H1 (cell line): ENCODE data around the gene RAB3D. TPM values are rescaled to one million over a fixed set of nuclear protein-coding genes. Genes with fewer than 3 reads are reported as not detected.

Source experiments
- CTCF ChIA-PET: fragments of 300-600 bp; sonication (Branson Sonifier 250); formaldehyde crosslinking; loops from one replicate; lab custom pipeline; 2021; ENCODE audit not compliant: partially characterized antibody; lab: Charles Lee
- POLR2A ChIA-PET: fragments of 300-600 bp; sonication (Branson Sonifier 250); formaldehyde crosslinking; loops from one replicate; lab custom pipeline; 2021; ENCODE audit warnings: inconsistent platforms; ENCODE audit not compliant: partially characterized antibody; lab: Charles Lee
- DNase-seq, 2 experiments: peaks; one replicate each; pipeline versions ENCODE4 v3.0.0 to v3.0.0-alpha.2; 2010 to 2022; ENCODE audit warnings: low spot score in 2 of 2, low read depth in 1 of 2, mixed read lengths in 1 of 2
- FAIRE-seq: peaks from 2 replicates; lab custom pipeline; 2011; peaks lifted over from hg19 to GRCh38; lab: Jason Lieb, UNC
- H2AFZ ChIP-seq: 2 replicates; pipeline ENCODE4 v1.8.1; 2012; ENCODE audit warnings: low read length, inconsistent platforms
- H2AK5ac ChIP-seq: 2 replicates; pipeline ENCODE4 v1.6.1; 2013; ENCODE audit warnings: low read depth, low read length
- H2BK120ac ChIP-seq: replicated peaks from 2 replicates; pipeline ENCODE3; 2013; ENCODE audit warnings: low read depth, low read length, inconsistent platforms
- H2BK12ac ChIP-seq: 2 replicates; pipeline ENCODE4 v1.6.1; 2013; ENCODE audit warnings: low read depth, low read length
- H2BK15ac ChIP-seq: 2 replicates; pipeline ENCODE4 v1.6.1; 2013; ENCODE audit warnings: low read length
- H2BK20ac ChIP-seq: 2 replicates; pipeline ENCODE4 v1.6.1; 2013; ENCODE audit warnings: low read length
- H2BK5ac ChIP-seq: 2 replicates; pipeline ENCODE4 v1.6.1; 2013; ENCODE audit warnings: low read depth, low read length
- H3K14ac ChIP-seq: 2 replicates; pipeline ENCODE4 v1.6.1; 2013; ENCODE audit warnings: inconsistent platforms; ENCODE audit not compliant: insufficient read length
- H3K18ac ChIP-seq: 2 replicates; pipeline ENCODE4 v1.6.1; 2013; ENCODE audit warnings: low read length; ENCODE audit errors: extremely low read depth
- H3K23ac ChIP-seq: 2 replicates; pipeline ENCODE4 v1.6.1; 2013; ENCODE audit warnings: inconsistent platforms; ENCODE audit not compliant: insufficient read length
- H3K23me2 ChIP-seq: 2 replicates; pipeline ENCODE4 v1.6.1; 2013; ENCODE audit warnings: low read depth, low read length
- H3K27ac ChIP-seq: 2 replicates; pipeline ENCODE4 v1.6.1; 2011; ENCODE audit warnings: low read depth, low read length, inconsistent platforms
- H3K27me3 ChIP-seq, 4 experiments: replicated peaks in 1 of 4; 1 replicate in 1 of 4; 2 replicates in 3 of 4; pipeline versions ENCODE4 v1.6.1 to v1.8.1; 2011 to 2013; ENCODE audit warnings: low read length in 3 of 4, mild to moderate bottlenecking in 3 of 4, inconsistent platforms in 2 of 4, mixed read lengths in 2 of 4, moderate library complexity in 1 of 4; ENCODE audit not compliant: control insufficient read depth in 3 of 4, insufficient read depth in 3 of 4; ENCODE audit errors: extremely low read depth in 1 of 4
- H3K36me3 ChIP-seq, 4 experiments: 2 replicates each; pipeline versions ENCODE4 v1.6.1 to v1.8.1; 2011 to 2013; ENCODE audit warnings: mild to moderate bottlenecking in 4 of 4, low read length in 3 of 4, moderate library complexity in 2 of 4, control low read depth in 1 of 4, inconsistent platforms in 1 of 4; ENCODE audit not compliant: insufficient read depth in 4 of 4, control insufficient read depth in 2 of 4
- H3K4ac ChIP-seq: replicated peaks from 2 replicates; pipeline ENCODE3; 2013; ENCODE audit warnings: low read length, low read depth, mixed read lengths, inconsistent platforms; ENCODE audit not compliant: insufficient read length
- H3K4me1 ChIP-seq, 4 experiments: replicated peaks in 1 of 4; 1 replicate in 1 of 4; 2 replicates in 3 of 4; pipeline versions ENCODE4 v1.6.1 to v1.8.1; 2011 to 2013; ENCODE audit warnings: low read length in 3 of 4, inconsistent platforms in 2 of 4, mixed read lengths in 1 of 4; ENCODE audit not compliant: insufficient read depth in 4 of 4, control insufficient read depth in 3 of 4
- H3K4me2 ChIP-seq, 2 experiments: 2 replicates each; pipeline versions ENCODE4 v1.6.1 to v1.8.1; 2011 to 2013; ENCODE audit warnings: low read depth in 2 of 2, low read length in 2 of 2, control low read depth in 1 of 2, inconsistent platforms in 1 of 2, mild to moderate bottlenecking in 1 of 2; ENCODE audit not compliant: insufficient read depth in 1 of 2
- H3K4me3 ChIP-seq, 4 experiments: fragments of 200-600, 300-600 bp in 1 of 4; sonication (generic), shearing (Covaris generic), sonication (Bioruptor Twin) in 1 of 4; 2 replicates each; pipeline versions ENCODE4 v1.5.1 to v1.8.1; 2011 to 2016; ENCODE audit warnings: low read length in 4 of 4, low read depth in 3 of 4, control low read depth in 2 of 4, inconsistent platforms in 2 of 4, mild to moderate bottlenecking in 2 of 4, mixed read lengths in 1 of 4, moderate library complexity in 1 of 4; ENCODE audit not compliant: insufficient read depth in 2 of 4; ENCODE audit errors: extremely low read depth in 1 of 4
- H3K56ac ChIP-seq: replicated peaks from 2 replicates; pipeline ENCODE3; 2013; ENCODE audit warnings: low read depth, mild to moderate bottlenecking, mixed read lengths, low read length, inconsistent platforms; ENCODE audit not compliant: insufficient read length
- H3K79me1 ChIP-seq: 2 replicates; pipeline ENCODE4 v1.6.1; 2013; ENCODE audit warnings: low read depth, low read length, control low read depth
- H3K79me2 ChIP-seq, 2 experiments: 2 replicates each; pipeline versions ENCODE4 v1.6.1 to v1.8.1; 2012 to 2013; ENCODE audit warnings: low read length in 2 of 2, mild to moderate bottlenecking in 2 of 2, inconsistent platforms in 1 of 2; ENCODE audit not compliant: insufficient read depth in 2 of 2, control insufficient read depth in 1 of 2
- H3K9ac ChIP-seq, 4 experiments: replicated peaks in 1 of 4; 1 replicate in 1 of 4; 2 replicates in 3 of 4; pipeline versions ENCODE4 v1.6.1 to v1.8.1; 2011 to 2013; ENCODE audit warnings: low read depth in 3 of 4, low read length in 3 of 4, control low read depth in 2 of 4, mild to moderate bottlenecking in 2 of 4, moderate library complexity in 2 of 4, inconsistent platforms in 1 of 4; ENCODE audit errors: extremely low read depth in 1 of 4
- H3K9me3 ChIP-seq, 2 experiments: 2 replicates each; pipeline versions ENCODE4 v1.6.1 to v1.8.1; 2012 to 2013; ENCODE audit warnings: mild to moderate bottlenecking in 2 of 2, moderate library complexity in 2 of 2, control low read depth in 1 of 2, inconsistent platforms in 1 of 2, low read depth in 1 of 2, low read length in 1 of 2, mixed read lengths in 1 of 2; ENCODE audit not compliant: insufficient read depth in 2 of 2
- H4K20me1 ChIP-seq, 2 experiments: replicated peaks in 1 of 2; 2 replicates each; pipeline versions ENCODE3 to v1.8.1; 2011 to 2013; ENCODE audit warnings: inconsistent platforms in 2 of 2, low read length in 2 of 2, mild to moderate bottlenecking in 1 of 2; ENCODE audit not compliant: insufficient read depth in 2 of 2, control insufficient read depth in 1 of 2
- H4K5ac ChIP-seq: 2 replicates; pipeline ENCODE4 v1.6.1; 2013; ENCODE audit warnings: low read length, low read depth, mixed read lengths, inconsistent platforms; ENCODE audit not compliant: insufficient read length
- H4K8ac ChIP-seq: 2 replicates; pipeline ENCODE4 v1.8.0; 2013; ENCODE audit warnings: mild to moderate bottlenecking, moderate library complexity, low read length, inconsistent platforms; ENCODE audit not compliant: insufficient read depth; ENCODE audit errors: extremely low read depth
- H4K91ac ChIP-seq: replicated peaks from 2 replicates; pipeline ENCODE3; 2013; ENCODE audit warnings: low read length, mixed read lengths, inconsistent platforms; ENCODE audit not compliant: insufficient read length
- BCL11A ChIP-seq, 2 experiments: IDR thresholded peaks; one replicate each; pipeline ENCODE4 v1.6.1; 2011; ENCODE audit warnings: low read depth in 2 of 2, low read length in 2 of 2, mild to moderate bottlenecking in 2 of 2
- CBX5 ChIP-seq: fragments of 300-800, 300-1000 bp; sonication (generic); IDR thresholded peaks from 2 replicates; pipeline ENCODE4 v1.7.1; 2016; ENCODE audit warnings: antibody characterized with exemption, low read length, low read depth
- CHD1 ChIP-seq: IDR thresholded peaks from 2 replicates; pipeline ENCODE4 v1.6.1; 2012; ENCODE audit warnings: low read depth, low read length, improper control_type of control experiment
- SP4 ChIP-seq: IDR thresholded peaks from 2 replicates; pipeline ENCODE4 v1.6.1; 2012; ENCODE audit warnings: low read length, inconsistent platforms
- TAF1 ChIP-seq: IDR thresholded peaks from 2 replicates; pipeline ENCODE4 v1.6.1; 2011; ENCODE audit warnings: mild to moderate bottlenecking, low read depth, low read length
- YY1 ChIP-seq: IDR thresholded peaks from 2 replicates; pipeline ENCODE4 v1.6.1; 2011; ENCODE audit warnings: low read depth, mild to moderate bottlenecking, low read length
- WGBS, 2 experiments: shearing (Covaris generic) in 1 of 2; methylation state at CpG; one replicate each; pipeline versions ENCODE4 v1.1.6 to v1.1.7; 2013 to 2015; ENCODE audit warnings: low lambda C conversion rate in 2 of 2, mixed read lengths in 2 of 2, inconsistent platforms in 1 of 2, low coverage in 1 of 2, missing lambda C conversion rate in 1 of 2; ENCODE audit not compliant: insufficient replicate concordance in 2 of 2, insufficient coverage in 1 of 2, insufficient read length in 1 of 2; ENCODE audit errors: extremely low coverage in 1 of 2, missing lambda C conversion rate in 1 of 2; 5-methylcytosine and 5-hydroxymethylcytosine counted together
- polyA plus RNA-seq, 7 experiments: library from polyadenylated mRNA; depleted of rRNA in 3 of 7; stranded (reverse) in 5 of 7; unstranded in 2 of 7; fragments of >200 nt in 5 of 7; fragments of 200-250 nt in 2 of 7; gene quantifications; 1 replicate in 5 of 7; 2 replicates in 1 of 7; 4 replicates in 1 of 7; pipeline versions ENCODE4 v1.2.1 to v1.2.3, GENCODE V29; 2011 to 2013; ENCODE audit warnings: missing spikeins in 2 of 7, mixed read lengths in 2 of 7
- total RNA-seq: library from RNA; stranded (reverse); fragmentation: NEBNext Ultra II Directional; extraction: Animal tissue kit (Norgen Biotek cat#: 25700); gene quantifications from 2 replicates; pipeline ENCODE4 v1.2.1, GENCODE V29; 2021
- TF ChIP-seq, protein P1 (sequence below): IDR thresholded peaks from 2 replicates; pipeline ENCODE4 v1.6.1; 2012; ENCODE audit warnings: inconsistent platforms

RAB3D gene
- total and polyA plus RNA-seq, 2 of the 8 experiments (the other 6 are each of a cell fraction or from before 2014, with no cell fraction given) = 17.8 to 23.8 TPM

DNA sequence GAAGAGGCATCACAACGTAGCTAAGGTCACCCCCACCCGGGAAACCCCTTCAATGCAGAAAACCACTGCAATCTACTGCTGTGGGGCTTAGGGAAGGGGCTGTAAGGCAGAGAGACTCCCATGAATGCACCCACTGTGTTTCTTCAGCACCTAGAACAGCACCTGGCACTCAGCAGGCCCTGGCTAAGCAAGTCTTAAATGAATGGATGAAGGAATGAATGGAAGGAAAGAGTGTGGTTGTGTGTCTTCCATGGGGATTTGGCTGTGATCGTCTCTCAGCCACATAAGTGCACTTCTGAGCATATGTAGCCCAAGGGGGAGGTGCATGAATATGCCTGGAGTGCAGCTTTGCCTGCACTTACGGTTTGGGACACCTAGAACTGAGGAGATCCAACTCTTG is 9.7 kb upstream of the RAB3D start:
- no peak overlapping the region for H2BK12ac ChIP-seq
- TF ChIP-seq SP4 = no peak
- no peak for TF ChIP-seq YY1
- no peak for TF ChIP-seq CHD1
- TF ChIP-seq TAF1 = no peak
- no peak for TF ChIP-seq BCL11A (IDR thresholded peaks at IDR 0.05; ENCODE audit: low read depth in 2 of 2, low read length in 2 of 2)
- TF ChIP-seq, protein P1, sequence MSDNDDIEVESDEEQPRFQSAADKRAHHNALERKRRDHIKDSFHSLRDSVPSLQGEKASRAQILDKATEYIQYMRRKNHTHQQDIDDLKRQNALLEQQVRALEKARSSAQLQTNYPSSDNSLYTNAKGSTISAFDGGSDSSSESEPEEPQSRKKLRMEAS = no peak
- TF ChIP-seq CBX5 = no peak
- no peak overlapping the region for H3K4me3 ChIP-seq
- no peak overlapping the region for H4K8ac ChIP-seq
- CTCF ChIA-PET = interaction anchor here (0.6 to 1.5 kb wide), 3 partner anchors 12 to 133 kb away, joined by 3 to 4 read pairs (median 3); no protein-coding TSS in a partner anchor
- DNase-seq = no peak
- H3K9ac ChIP-seq = no peak overlapping the region
- POLR2A ChIA-PET = interaction anchor here (1.0 kb wide), 1 partner anchor 33 kb away, joined by 3 read pairs; no protein-coding TSS in a partner anchor
- H3K23ac ChIP-seq = no peak overlapping the region
- no peaks in the 10 kb centered on the region for H3K36me3 ChIP-seq
- H3K27ac ChIP-seq = no peak overlapping the region
- no peak overlapping the region for H3K56ac ChIP-seq
- no peak overlapping the region for H3K4me2 ChIP-seq
- peaks cover 14% of the 10 kb centered on the region for H3K23me2 ChIP-seq
- no peak overlapping the region for H2BK5ac ChIP-seq
- H4K91ac ChIP-seq = peak overlapping the region; percentile 26
- H3K14ac ChIP-seq = no peak overlapping the region
- H4K20me1 ChIP-seq = no peaks in the 10 kb centered on the region
- no peak for FAIRE-seq
- no peak overlapping the region for H2BK15ac ChIP-seq
- no peak overlapping the region for H2BK20ac ChIP-seq
- no peak overlapping the region for H3K18ac ChIP-seq
- H3K27me3 ChIP-seq = no peaks in the 10 kb centered on the region; a peak in 1 of 7 replicates
- H3K4me1 ChIP-seq = peaks cover 0 to 10% (median 6%) of the 10 kb centered on the region in 4 experiments; a peak in 5 of 7 replicates
- H2BK120ac ChIP-seq = no peak overlapping the region
- H3K4ac ChIP-seq = no peak overlapping the region
- H3K9me3 ChIP-seq = peaks cover 0 to 6% of the 10 kb centered on the region in 2 experiments; a peak in 1 of 4 replicates
- no peak overlapping the region for H2AFZ ChIP-seq
- H3K79me2 ChIP-seq = peaks cover 0 to 3% of the 10 kb centered on the region in 2 experiments; a peak in 1 of 4 replicates
- H2AK5ac ChIP-seq = 0 out of 2 replicates have a peak overlapping the region, but pooled peaks have one; percentile 53
- H4K5ac ChIP-seq = no peak overlapping the region
- 83% methylated on average over 4 of the region's 4 CpGs; no CpG with 5 or more reads in 1 of the 2 experiments for WGBS, 2 experiments
- H3K79me1 ChIP-seq = peaks cover 5% of the 10 kb centered on the region; the same call in 1 of the 2 replicates
